ENCODE data around the gene TPP2.

Gene TPP2

GRCh38 chr13:102682727-102683126 lies 85.9 kb downstream of the TPP2 start:
- Histone ChIP-seq H3K9me3 (ENCODE audit: control insufficient read depth, insufficient read depth, low read length) (no peaks in the 10 kb centered on the region), H3K4me1 (ENCODE audit: control insufficient read depth, insufficient read depth, low read length) (peaks cover 4% of the 10 kb centered on the region), H3K9ac (ENCODE audit: low read depth, low read length) (no peak overlapping the region), H3K27me3 (ENCODE audit: control insufficient read depth, insufficient read depth, low read length) (no peaks in the 10 kb centered on the region), H3K4me3 (ENCODE audit: low read depth, low read length) (no peak overlapping the region), H3K36me3 (ENCODE audit: control insufficient read depth, insufficient read depth, low read length) (peaks cover 6% of the 10 kb centered on the region)

GRCh38 chr13:102683637-102684036 lies 86.9 kb downstream of the TPP2 start:
- Histone ChIP-seq H3K4me1 (ENCODE audit: control insufficient read depth, insufficient read depth, low read length) (peaks cover 6% of the 10 kb centered on the region), H3K9me3 (ENCODE audit: control insufficient read depth, insufficient read depth, low read length) (no peaks in the 10 kb centered on the region), H3K9ac (ENCODE audit: low read depth, low read length) (no peak overlapping the region), H3K36me3 (ENCODE audit: control insufficient read depth, insufficient read depth, low read length) (peaks cover 6% of the 10 kb centered on the region), H3K4me3 (ENCODE audit: low read depth, low read length) (no peak overlapping the region), H3K27me3 (ENCODE audit: control insufficient read depth, insufficient read depth, low read length) (no peaks in the 10 kb centered on the region)

GRCh38 chr13:102686024-102686423 lies 89.2 kb downstream of the TPP2 start:
- H3K4me1 ChIP-seq (ENCODE audit: control insufficient read depth, insufficient read depth, low read length): peaks cover 6% of the 10 kb centered on the region
- H3K27me3 ChIP-seq (ENCODE audit: control insufficient read depth, insufficient read depth, low read length): no peaks in the 10 kb centered on the region
- H3K9me3 ChIP-seq (ENCODE audit: control insufficient read depth, insufficient read depth, low read length): no peaks in the 10 kb centered on the region
- H3K4me3 ChIP-seq (ENCODE audit: low read depth, low read length): no peak overlapping the region
- H3K9ac ChIP-seq (ENCODE audit: low read depth, low read length): no peak overlapping the region
- no peaks in the 10 kb centered on the region for H3K36me3 ChIP-seq (ENCODE audit: control insufficient read depth, insufficient read depth, low read length)

GRCh38 chr13:102687520-102687919 lies 90.7 kb downstream of the TPP2 start:
- Histone ChIP-seq H3K36me3 (ENCODE audit: control insufficient read depth, insufficient read depth, low read length) (no peaks in the 10 kb centered on the region), H3K9ac (ENCODE audit: low read depth, low read length) (no peak overlapping the region), H3K4me1 (ENCODE audit: control insufficient read depth, insufficient read depth, low read length) (peaks cover 13% of the 10 kb centered on the region), H3K27me3 (ENCODE audit: control insufficient read depth, insufficient read depth, low read length) (no peaks in the 10 kb centered on the region), H3K9me3 (ENCODE audit: control insufficient read depth, insufficient read depth, low read length) (no peaks in the 10 kb centered on the region), H3K4me3 (ENCODE audit: low read depth, low read length) (no peak overlapping the region)

- Histone ChIP-seq H3K36me3 (ENCODE audit: control insufficient read depth, insufficient read depth, low read length) (no peaks in the 10 kb centered on the region), H3K9me3 (ENCODE audit: control insufficient read depth, insufficient read depth, low read length) (no peaks in the 10 kb centered on the region), H3K4me3 (ENCODE audit: low read depth, low read length) (no peak overlapping the region), H3K27me3 (ENCODE audit: control insufficient read depth, insufficient read depth, low read length) (no peaks in the 10 kb centered on the region), H3K9ac (ENCODE audit: low read depth, low read length) (no peak overlapping the region), H3K4me1 (ENCODE audit: control insufficient read depth, insufficient read depth, low read length) (peaks cover 17% of the 10 kb centered on the region)
These were observed 91.7 kb downstream of the TPP2 start for GRCh38 chr13:102688306-102688973.

- Histone ChIP-seq H3K36me3 (ENCODE audit: control insufficient read depth, insufficient read depth, low read length) (no peaks in the 10 kb centered on the region), H3K4me1 (ENCODE audit: control insufficient read depth, insufficient read depth, low read length) (peaks cover 17% of the 10 kb centered on the region), H3K9me3 (ENCODE audit: control insufficient read depth, insufficient read depth, low read length) (no peaks in the 10 kb centered on the region), H3K27me3 (ENCODE audit: control insufficient read depth, insufficient read depth, low read length) (no peaks in the 10 kb centered on the region), H3K4me3 (ENCODE audit: low read depth, low read length) (no peak overlapping the region), H3K9ac (ENCODE audit: low read depth, low read length) (no peak overlapping the region)
These were observed 94.1 kb downstream of the TPP2 start for GRCh38 chr13:102690883-102691282.

GRCh38 chr13:102692491-102692826 lies 95.7 kb downstream of the TPP2 start:
- Histone ChIP-seq H3K9ac (ENCODE audit: low read depth, low read length) (no peak overlapping the region), H3K36me3 (ENCODE audit: control insufficient read depth, insufficient read depth, low read length) (no peaks in the 10 kb centered on the region), H3K27me3 (ENCODE audit: control insufficient read depth, insufficient read depth, low read length) (no peaks in the 10 kb centered on the region), H3K4me3 (ENCODE audit: low read depth, low read length) (no peak overlapping the region), H3K9me3 (ENCODE audit: control insufficient read depth, insufficient read depth, low read length) (no peaks in the 10 kb centered on the region), H3K4me1 (ENCODE audit: control insufficient read depth, insufficient read depth, low read length) (peaks cover 15% of the 10 kb centered on the region)

- H3K4me3 ChIP-seq (ENCODE audit: low read depth, low read length): no peak overlapping the region
- no peaks in the 10 kb centered on the region for H3K27me3 ChIP-seq (ENCODE audit: control insufficient read depth, insufficient read depth, low read length)
- no peaks in the 10 kb centered on the region for H3K36me3 ChIP-seq (ENCODE audit: control insufficient read depth, insufficient read depth, low read length)
- no peaks in the 10 kb centered on the region for H3K9me3 ChIP-seq (ENCODE audit: control insufficient read depth, insufficient read depth, low read length)
- H3K9ac ChIP-seq (ENCODE audit: low read depth, low read length): no peak overlapping the region
- H3K4me1 ChIP-seq (ENCODE audit: control insufficient read depth, insufficient read depth, low read length): peaks cover 10% of the 10 kb centered on the region
These were observed 96.5 kb downstream of the TPP2 start for GRCh38 chr13:102693250-102693649.

GRCh38 chr13:102693776-102694175 lies 97.0 kb downstream of the TPP2 start:
- no peaks in the 10 kb centered on the region for H3K9me3 ChIP-seq (ENCODE audit: control insufficient read depth, insufficient read depth, low read length)

GRCh38 chr13:102694937-102695336 lies 98.2 kb downstream of the TPP2 start, which contains the start of gene METTL21C:
Gene METTL21C (minus strand): TSS chr13:102695044. CDS start chr13:102694498, 546 bp downstream.
- Histone ChIP-seq H3K9me3 (ENCODE audit: control insufficient read depth, insufficient read depth, low read length) (no peaks in the 10 kb centered on the region), H3K4me3 (ENCODE audit: low read depth, low read length) (no peak within 1 kb of the TSS), H3K4me1 (ENCODE audit: control insufficient read depth, insufficient read depth, low read length) (peaks cover 10% of the 10 kb centered on the region), H3K27me3 (ENCODE audit: control insufficient read depth, insufficient read depth, low read length) (no peaks in the 10 kb centered on the region), H3K9ac (ENCODE audit: low read depth, low read length) (no peak within 1 kb of the TSS), H3K36me3 (ENCODE audit: control insufficient read depth, insufficient read depth, low read length) (no peaks in the 10 kb centered on the region)

More at GRCh38 chr13:102693776-102694175, 97.0 kb downstream of the TPP2 start:
- peaks cover 10% of the 10 kb centered on the region for H3K4me1 ChIP-seq (ENCODE audit: control insufficient read depth, insufficient read depth, low read length)
- no peak overlapping the region for H3K9ac ChIP-seq (ENCODE audit: low read depth, low read length)
- H3K36me3 ChIP-seq (ENCODE audit: control insufficient read depth, insufficient read depth, low read length): no peaks in the 10 kb centered on the region
- no peak overlapping the region for H3K4me3 ChIP-seq (ENCODE audit: low read depth, low read length)
- no peaks in the 10 kb centered on the region for H3K27me3 ChIP-seq (ENCODE audit: control insufficient read depth, insufficient read depth, low read length)

GRCh38 chr13:102696465-102696864 lies 99.7 kb downstream of the TPP2 start:
- Histone ChIP-seq H3K27me3 (ENCODE audit: control insufficient read depth, insufficient read depth, low read length) (no peaks in the 10 kb centered on the region), H3K36me3 (ENCODE audit: control insufficient read depth, insufficient read depth, low read length) (no peaks in the 10 kb centered on the region), H3K4me1 (ENCODE audit: control insufficient read depth, insufficient read depth, low read length) (peaks cover 10% of the 10 kb centered on the region), H3K9ac (ENCODE audit: low read depth, low read length) (no peak overlapping the region), H3K4me3 (ENCODE audit: low read depth, low read length) (no peak overlapping the region), H3K9me3 (ENCODE audit: control insufficient read depth, insufficient read depth, low read length) (no peaks in the 10 kb centered on the region)

- Histone ChIP-seq H3K9ac (ENCODE audit: low read depth, low read length) (no peak overlapping the region), H3K27me3 (ENCODE audit: control insufficient read depth, insufficient read depth, low read length) (no peaks in the 10 kb centered on the region), H3K36me3 (ENCODE audit: control insufficient read depth, insufficient read depth, low read length) (no peaks in the 10 kb centered on the region), H3K9me3 (ENCODE audit: control insufficient read depth, insufficient read depth, low read length) (no peaks in the 10 kb centered on the region), H3K4me3 (ENCODE audit: low read depth, low read length) (no peak overlapping the region), H3K4me1 (ENCODE audit: control insufficient read depth, insufficient read depth, low read length) (peaks cover 5% of the 10 kb centered on the region)
These were observed 100.5 kb downstream of the TPP2 start for GRCh38 chr13:102697264-102697663.

Data from iPS-15b (cell line).